GM23338 (cell line): ENCODE measurements around the gene SNX7. TPM values are rescaled to one million over a fixed set of nuclear protein-coding genes. Genes with fewer than 3 reads are reported as not detected.

ENCODE experiments used
- ATAC-seq: fragments of 200-7000 bp; cut with Tn5 transposase; 3 replicates; pipeline ENCODE4 v1.9.1; 2020
- DNase-seq: peaks from one replicate; pipeline ENCODE4 v3.0.0-alpha.2; 2015; ENCODE audit warnings: low spot score
- H2AFZ ChIP-seq: fragments of 200-600 bp; sonication (generic); 2 replicates; pipeline ENCODE4 v1.8.0; 2016; ENCODE audit warnings: antibody characterized with exemption, mild to moderate bottlenecking, moderate library complexity
- H3F3A ChIP-seq: fragments of 200-600 bp; sonication (generic); replicated peaks from 2 replicates; pipeline ENCODE4 v1.8.0; 2017; ENCODE audit warnings: antibody characterized with exemption, mixed run types, low read depth
- H3K27ac ChIP-seq: fragments of 200-600 bp; sonication (generic); 2 replicates; pipeline ENCODE4 v1.6.1; 2016; ENCODE audit warnings: low read depth
- H3K27me3 ChIP-seq: fragments of 200-600 bp; sonication (generic); 2 replicates; pipeline ENCODE4 v1.8.0; 2016; ENCODE audit warnings: mild to moderate bottlenecking, mixed run types, moderate library complexity; ENCODE audit not compliant: insufficient read depth
- H3K36me3 ChIP-seq: fragments of 200-600 bp; sonication (generic); 2 replicates; pipeline ENCODE4 v1.8.0; 2016; ENCODE audit warnings: mild to moderate bottlenecking; ENCODE audit not compliant: insufficient read depth
- H3K4me1 ChIP-seq: fragments of 200-600 bp; sonication (generic); 2 replicates; pipeline ENCODE4 v1.8.0; 2016; ENCODE audit warnings: mild to moderate bottlenecking, moderate library complexity; ENCODE audit not compliant: insufficient read depth
- H3K4me2 ChIP-seq: fragments of 200-600 bp; sonication (generic); 2 replicates; pipeline ENCODE4 v1.7.1; 2017; ENCODE audit warnings: mixed run types
- H3K4me3 ChIP-seq: fragments of 200-600 bp; sonication (generic); 2 replicates; pipeline ENCODE4 v1.6.1; 2016; ENCODE audit warnings: mixed run types
- H3K79me2 ChIP-seq: fragments of 200-600 bp; sonication (generic); replicated peaks from 2 replicates; pipeline ENCODE4 v1.8.0; 2017; ENCODE audit warnings: mild to moderate bottlenecking; ENCODE audit not compliant: insufficient read depth
- H3K9me2 ChIP-seq: fragments of 200-600 bp; sonication (generic); 2 replicates; pipeline ENCODE4 v1.8.0; 2017; ENCODE audit not compliant: insufficient read depth
- H4K20me1 ChIP-seq: fragments of 200-600 bp; sonication (generic); replicated peaks from 2 replicates; pipeline ENCODE4 v1.8.0; 2017; ENCODE audit warnings: mild to moderate bottlenecking; ENCODE audit not compliant: insufficient read depth
- H3K27ac Mint-ChIP-seq: 2 replicates; pipeline ENCODE4 v1.8.0; 2020; ENCODE audit warnings: inconsistent platforms, mild to moderate bottlenecking, moderate library complexity, mixed read lengths
- H3K27me3 Mint-ChIP-seq: 3 replicates; pipeline ENCODE4 v1.8.0; 2022; ENCODE audit warnings: low read depth, mild to moderate bottlenecking, moderate library complexity, mixed read lengths, inconsistent platforms; ENCODE audit not compliant: insufficient read depth, poor library complexity
- H3K36me3 Mint-ChIP-seq: 3 replicates; pipeline ENCODE4 v1.8.0; 2021; ENCODE audit warnings: low read depth, mild to moderate bottlenecking, inconsistent platforms, moderate library complexity, mixed read lengths
- H3K4me1 Mint-ChIP-seq: 3 replicates; pipeline ENCODE4 v1.8.0; 2020; ENCODE audit warnings: mild to moderate bottlenecking, inconsistent platforms, mixed read lengths
- H3K4me3 Mint-ChIP-seq: 3 replicates; pipeline ENCODE4 v1.8.0; 2021; ENCODE audit warnings: moderate library complexity, mild to moderate bottlenecking, inconsistent platforms, mixed read lengths
- H3K9me3 Mint-ChIP-seq: 3 replicates; pipeline ENCODE4 v1.8.0; 2020; ENCODE audit warnings: moderate library complexity, mild to moderate bottlenecking, inconsistent platforms, mixed read lengths
- CTCF ChIP-seq, 2 experiments: fragments of 200-600 bp in 1 of 2; sonication (generic) in 1 of 2; conservative IDR thresholded peaks; 2 replicates each; pipeline versions ENCODE4 v1.5.1 to v1.6.1; 2016 to 2017; ENCODE audit warnings: antibody characterized with exemption in 2 of 2, low read depth in 2 of 2, mild to moderate bottlenecking in 2 of 2, moderate library complexity in 1 of 2
- ZNF462 ChIP-seq: fragments of 250-450 bp; sonication (Bioruptor Pico); IDR thresholded peaks from 2 replicates; pipeline ENCODE4 v1.5.0; 2020; ENCODE audit warnings: mild to moderate bottlenecking, moderate library complexity
- polyA plus RNA-seq: library from polyadenylated mRNA; unstranded; fragments of >200 nt; fragmentation: Nextera tagmentation; extraction: Ambion mirVana; gene quantifications from 2 replicates; pipeline ENCODE4 v1.2.1, GENCODE V29; 2016
- total RNA-seq: library from RNA; depleted of rRNA; stranded (reverse); fragments of >200 nt; shearing (Covaris generic); gene quantifications from 2 replicates; pipeline ENCODE4 v1.2.3, GENCODE V29; 2014

SNX7 gene
- total and polyA plus RNA-seq, 2 experiments from 2014 or later: 20.4 to 23.0 TPM

GRCh38 chr1:98761219-98761865 lies 99.8 kb downstream of the SNX7 start:
- ATAC-seq: peak; percentile 82
- H3K4me1 ChIP-seq: no peaks in the 10 kb centered on the region

More at GRCh38 chr1:98761219-98761865, 99.8 kb downstream of the SNX7 start:
- no peaks in the 10 kb centered on the region for H4K20me1 ChIP-seq
- H3K27ac ChIP-seq: no peak overlapping the region
- no peaks in the 10 kb centered on the region for H3K36me3 ChIP-seq
- Mint-ChIP-seq H3K36me3 (no peaks in the 10 kb centered on the region), H3K27me3 (peaks cover 2% of the 10 kb centered on the region), H3K27ac (no peak overlapping the region), H3K9me3 (no peaks in the 10 kb centered on the region), H3K4me3 (no peak overlapping the region), H3K4me1 (no peaks in the 10 kb centered on the region)
- DNase-seq: peak; percentile 65
- H2AFZ ChIP-seq: no peak overlapping the region
- no peaks in the 10 kb centered on the region for H3K9me2 ChIP-seq
- no peaks in the 10 kb centered on the region for H3K27me3 ChIP-seq
- H3K79me2 ChIP-seq: no peaks in the 10 kb centered on the region
- H3F3A ChIP-seq: no peaks in the 10 kb centered on the region
- H3K4me2 ChIP-seq: no peak overlapping the region
- no peak overlapping the region for H3K4me3 ChIP-seq
- no peak for TF ChIP-seq ZNF462
- peak; percentile 53 to 71 for TF ChIP-seq CTCF (conservative IDR thresholded peaks at IDR 0.05; ENCODE audit: low read depth in 2 of 2)
